Peyer's patch (tissue), 4 donors: Measurements from ENCODE around the gene MPPED2. TPM values are rescaled to one million over a fixed set of nuclear protein-coding genes. Genes with fewer than 3 reads are reported as not detected.

Experiments
- DNase-seq, 3 donors: peaks; one replicate each; pipeline ENCODE4 v3.0.0-alpha.2; 2017 to 2019
- H3K27ac ChIP-seq, 4 donors: fragments of 200-600 bp; sonication (generic); one replicate each; pipeline ENCODE4 v1.5.1; 2016 to 2019
- H3K27me3 ChIP-seq, 2 donors: fragments of 200-600 bp; sonication (generic); one replicate each; pipeline ENCODE4 v1.5.1; 2019
- H3K36me3 ChIP-seq, 3 donors: fragments of 200-600 bp; sonication (generic); one replicate each; pipeline ENCODE4 v1.5.1; 2016 to 2019
- H3K4me1 ChIP-seq, 4 donors: fragments of 200-600 bp; sonication (generic); one replicate each; pipeline ENCODE4 v1.5.1; 2016 to 2019
- H3K4me3 ChIP-seq, 4 donors: fragments of 200-600 bp; sonication (generic); 1 replicate in 3 of 4; 2 replicates in 1 of 4; pipeline ENCODE4 v1.5.1; 2016 to 2019; ENCODE audit warnings: mild to moderate bottlenecking in 1 of 4
- H3K9me3 ChIP-seq, 4 donors: fragments of 200-600 bp; sonication (generic); one replicate each; pipeline ENCODE4 v1.5.1; 2016 to 2019; ENCODE audit warnings: mild to moderate bottlenecking in 1 of 4
- POLR2A ChIP-seq, 2 donors: fragments of 450-650 bp; IDR thresholded peaks; one replicate each; pipeline ENCODE4 v1.5.1; 2017; ENCODE audit warnings: antibody characterized with exemption in 2 of 2, mild to moderate bottlenecking in 2 of 2, moderate library complexity in 2 of 2
- total RNA-seq, 4 donors: library from RNA; depleted of rRNA; stranded (reverse); fragments of >200 nt; gene quantifications; one replicate each; pipeline ENCODE4 v1.1.0, GENCODE V29; 2016
- TF ChIP-seq, protein P1 (sequence below), 6 experiments: fragments of 450-650 bp in 4 of 6; fragments of 200-600 bp in 2 of 6; sonication (generic) in 1 of 6; IDR thresholded peaks; one replicate each; pipeline ENCODE4 v1.5.1; 2017 to 2019; ENCODE audit warnings: antibody characterized with exemption in 6 of 6, mild to moderate bottlenecking in 3 of 6, moderate library complexity in 1 of 6

Gene MPPED2
- total RNA-seq, 4 donors from 2014 or later: 1.5 TPM; not detected in 3

DNA sequence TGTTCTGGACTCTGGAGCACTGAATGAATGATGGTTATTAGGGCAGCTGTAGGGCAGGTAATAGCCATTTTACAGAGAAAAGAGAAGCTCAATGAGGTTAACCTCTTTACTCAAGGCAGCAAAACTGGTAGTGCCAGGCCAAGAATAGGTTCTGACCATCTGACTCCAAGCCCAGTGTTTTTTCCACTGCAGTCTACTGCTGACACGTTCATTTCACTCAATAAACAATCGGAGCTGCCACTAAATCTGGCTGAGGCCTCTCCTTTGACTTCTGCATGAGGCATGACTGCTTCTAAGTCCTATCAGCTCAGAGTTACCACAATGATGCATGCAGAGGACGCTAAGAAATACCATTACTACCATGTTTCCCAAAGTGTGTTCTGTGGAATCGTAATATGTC is 145.6 kb downstream of the MPPED2 start:
- H3K9me3 ChIP-seq: no peaks in the 10 kb centered on the region
- H3K27me3 ChIP-seq: no peaks in the 10 kb centered on the region
- H3K4me3 ChIP-seq: no peak overlapping the region
- no peaks in the 10 kb centered on the region for H3K36me3 ChIP-seq
- H3K4me1 ChIP-seq: no peaks in the 10 kb centered on the region
- DNase-seq: no peak
- H3K27ac ChIP-seq: no peak overlapping the region
- TF ChIP-seq, protein P1, sequence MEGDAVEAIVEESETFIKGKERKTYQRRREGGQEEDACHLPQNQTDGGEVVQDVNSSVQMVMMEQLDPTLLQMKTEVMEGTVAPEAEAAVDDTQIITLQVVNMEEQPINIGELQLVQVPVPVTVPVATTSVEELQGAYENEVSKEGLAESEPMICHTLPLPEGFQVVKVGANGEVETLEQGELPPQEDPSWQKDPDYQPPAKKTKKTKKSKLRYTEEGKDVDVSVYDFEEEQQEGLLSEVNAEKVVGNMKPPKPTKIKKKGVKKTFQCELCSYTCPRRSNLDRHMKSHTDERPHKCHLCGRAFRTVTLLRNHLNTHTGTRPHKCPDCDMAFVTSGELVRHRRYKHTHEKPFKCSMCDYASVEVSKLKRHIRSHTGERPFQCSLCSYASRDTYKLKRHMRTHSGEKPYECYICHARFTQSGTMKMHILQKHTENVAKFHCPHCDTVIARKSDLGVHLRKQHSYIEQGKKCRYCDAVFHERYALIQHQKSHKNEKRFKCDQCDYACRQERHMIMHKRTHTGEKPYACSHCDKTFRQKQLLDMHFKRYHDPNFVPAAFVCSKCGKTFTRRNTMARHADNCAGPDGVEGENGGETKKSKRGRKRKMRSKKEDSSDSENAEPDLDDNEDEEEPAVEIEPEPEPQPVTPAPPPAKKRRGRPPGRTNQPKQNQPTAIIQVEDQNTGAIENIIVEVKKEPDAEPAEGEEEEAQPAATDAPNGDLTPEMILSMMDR (IDR thresholded peaks at IDR 0.05): no peak
- TF ChIP-seq POLR2A (IDR thresholded peaks at IDR 0.05): no peak

DNA sequence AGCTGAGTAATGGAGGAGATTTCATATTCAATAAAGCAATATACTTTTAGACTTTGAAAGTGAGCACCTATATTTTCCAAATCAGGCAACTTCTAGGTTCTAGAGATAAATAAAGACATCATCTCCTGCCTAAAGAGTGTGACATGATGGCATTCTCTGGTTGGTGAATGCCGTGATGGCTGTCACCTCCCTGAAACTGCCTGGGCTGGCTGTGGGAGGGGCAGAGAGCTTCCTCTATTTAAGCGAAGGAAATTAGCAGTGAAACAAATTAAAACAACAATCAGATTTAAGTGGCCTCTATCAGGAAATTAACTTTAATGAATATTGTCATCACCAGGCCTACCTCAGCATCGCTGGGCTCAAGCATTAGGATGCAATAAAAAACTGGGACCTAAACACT is 149.4 kb downstream of the MPPED2 start:
- H3K36me3 ChIP-seq: no peaks in the 10 kb centered on the region
- H3K9me3 ChIP-seq: no peaks in the 10 kb centered on the region
- no peak overlapping the region for H3K4me3 ChIP-seq
- no peak overlapping the region for H3K27ac ChIP-seq
- TF ChIP-seq, protein P1 (IDR thresholded peaks at IDR 0.05): no peak
- TF ChIP-seq POLR2A (IDR thresholded peaks at IDR 0.05): no peak
- DNase-seq: no peak
- no peaks in the 10 kb centered on the region for H3K4me1 ChIP-seq
- no peaks in the 10 kb centered on the region for H3K27me3 ChIP-seq

DNA sequence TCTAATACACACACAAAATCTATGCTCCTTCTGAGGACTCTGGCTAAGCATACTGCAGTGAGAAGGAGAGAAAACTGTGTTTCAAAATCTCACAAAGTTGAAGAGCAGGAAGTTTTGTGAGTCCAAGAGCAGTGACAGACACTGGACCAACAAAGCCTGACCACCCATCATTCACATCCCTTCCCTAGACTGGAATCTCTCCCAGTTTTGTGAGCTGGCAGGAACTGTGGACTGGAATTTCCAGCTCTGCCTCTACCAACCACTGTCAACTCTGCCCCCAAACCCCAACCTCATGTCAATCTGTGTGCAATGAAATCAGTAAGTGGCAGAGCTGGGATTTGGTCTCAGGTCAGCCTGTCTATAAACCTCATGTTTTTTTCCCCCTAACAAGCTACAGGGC is 150.7 kb downstream of the MPPED2 start:
- no peaks in the 10 kb centered on the region for H3K36me3 ChIP-seq
- H3K9me3 ChIP-seq: no peaks in the 10 kb centered on the region
- TF ChIP-seq, protein P1 (IDR thresholded peaks at IDR 0.05): no peak
- TF ChIP-seq POLR2A (IDR thresholded peaks at IDR 0.05): no peak
- H3K4me3 ChIP-seq: no peak overlapping the region
- DNase-seq: no peak
- H3K27me3 ChIP-seq: no peaks in the 10 kb centered on the region
- H3K4me1 ChIP-seq: no peaks in the 10 kb centered on the region
- H3K27ac ChIP-seq: no peak overlapping the region

DNA sequence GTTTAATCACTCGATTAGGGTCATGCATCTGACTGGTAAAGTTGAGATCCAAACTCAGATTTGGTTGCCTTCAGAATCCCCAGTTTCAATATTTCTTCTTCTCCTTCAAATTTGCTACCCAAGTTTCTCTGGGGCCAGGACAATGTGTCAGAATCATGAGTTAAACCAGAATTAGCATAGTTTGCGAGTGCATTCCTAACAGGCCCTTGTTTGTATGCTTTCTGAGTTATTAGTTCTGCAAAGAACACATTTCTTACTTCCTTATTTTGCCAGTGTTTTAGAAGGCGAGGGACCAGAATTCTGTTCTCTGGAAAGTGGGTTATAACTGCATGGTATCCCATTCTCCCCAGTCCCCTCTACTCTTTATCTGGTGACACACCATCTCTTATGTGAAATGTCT is 151.3 kb downstream of the MPPED2 start:
- Histone ChIP-seq H3K27me3 (no peaks in the 10 kb centered on the region), H3K27ac (no peak overlapping the region), H3K4me3 (no peak overlapping the region), H3K9me3 (no peaks in the 10 kb centered on the region), H3K4me1 (no peaks in the 10 kb centered on the region), H3K36me3 (no peaks in the 10 kb centered on the region)
- no peak for TF ChIP-seq POLR2A (IDR thresholded peaks at IDR 0.05)
- TF ChIP-seq, protein P1 (IDR thresholded peaks at IDR 0.05): no peak
- DNase-seq: no peak

DNA sequence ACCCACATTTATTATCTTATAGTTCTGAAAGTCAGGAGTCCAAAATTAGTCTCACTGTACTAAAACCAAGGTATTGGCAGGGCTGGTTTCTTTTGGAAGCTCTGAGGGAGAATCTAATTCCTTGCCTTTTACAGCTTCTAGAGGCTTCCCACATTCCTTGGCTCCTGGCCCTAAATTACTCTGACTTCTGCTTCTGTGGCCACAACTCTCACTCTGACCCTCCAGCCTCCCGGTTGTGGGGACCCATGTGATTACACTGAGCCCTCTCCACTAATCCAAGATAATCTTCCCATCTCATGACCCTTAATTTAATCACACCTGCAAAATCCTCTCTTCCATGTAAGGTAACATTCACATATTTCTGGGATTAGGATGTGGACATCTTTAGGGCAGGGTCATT is 152.3 kb downstream of the MPPED2 start:
- Histone ChIP-seq H3K36me3 (no peaks in the 10 kb centered on the region), H3K27me3 (no peaks in the 10 kb centered on the region), H3K4me3 (no peak overlapping the region), H3K4me1 (no peaks in the 10 kb centered on the region), H3K9me3 (no peaks in the 10 kb centered on the region), H3K27ac (no peak overlapping the region)
- no peak for DNase-seq
- TF ChIP-seq POLR2A (IDR thresholded peaks at IDR 0.05): no peak
- TF ChIP-seq, protein P1 (IDR thresholded peaks at IDR 0.05): no peak

DNA sequence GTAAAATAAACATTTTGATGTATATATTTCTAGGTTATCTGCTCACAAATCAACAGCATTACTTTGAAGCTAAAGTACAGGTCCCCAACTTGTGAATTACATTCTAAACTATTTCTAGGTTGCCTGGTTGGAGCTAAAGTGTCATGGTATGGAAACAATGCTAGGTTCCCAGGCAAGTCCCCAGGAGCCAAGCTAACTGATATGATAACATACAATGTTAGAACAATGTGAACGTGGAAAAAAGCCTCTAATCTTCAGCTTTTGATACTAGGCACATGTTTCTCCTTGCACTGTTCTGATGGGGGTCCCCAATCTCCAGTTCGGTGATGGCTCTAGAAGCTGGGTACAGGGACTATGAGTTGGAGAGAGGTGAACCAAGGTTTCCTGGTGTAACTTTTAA is 153.4 kb downstream of the MPPED2 start:
- no peak for DNase-seq

More for the DNA sequence above, 153.4 kb downstream of the MPPED2 start:
- Histone ChIP-seq H3K9me3 (no peaks in the 10 kb centered on the region), H3K4me1 (no peaks in the 10 kb centered on the region), H3K36me3 (no peaks in the 10 kb centered on the region), H3K27me3 (no peaks in the 10 kb centered on the region), H3K4me3 (no peak overlapping the region), H3K27ac (no peak overlapping the region)
- TF ChIP-seq, protein P1 (IDR thresholded peaks at IDR 0.05): no peak
- no peak for TF ChIP-seq POLR2A (IDR thresholded peaks at IDR 0.05)
